Duodenal mucosa (tissue), 2 donors: Measurements from ENCODE around the gene MYO9B.

Source experiments
- H3K27ac ChIP-seq: one replicate; pipeline ENCODE4 v1.7.0; 2013; ENCODE audit warnings: low read depth, low read length
- H3K27me3 ChIP-seq, 2 donors: one replicate each; pipeline ENCODE4 v1.7.0; 2013; ENCODE audit warnings: low read length in 2 of 2, control low read depth in 1 of 2; ENCODE audit not compliant: insufficient read depth in 2 of 2, control insufficient read depth in 1 of 2
- H3K36me3 ChIP-seq, 2 donors: one replicate each; pipeline ENCODE4 v1.7.0; 2013; ENCODE audit warnings: low read length in 2 of 2, control low read depth in 1 of 2; ENCODE audit not compliant: insufficient read depth in 2 of 2, control insufficient read depth in 1 of 2
- H3K4me1 ChIP-seq, 2 donors: one replicate each; pipeline ENCODE4 v1.7.0; 2013; ENCODE audit warnings: low read length in 2 of 2, control low read depth in 1 of 2; ENCODE audit not compliant: insufficient read depth in 2 of 2, control insufficient read depth in 1 of 2
- H3K4me3 ChIP-seq, 2 donors: one replicate each; pipeline ENCODE4 v1.7.0; 2013; ENCODE audit warnings: low read length in 2 of 2, low read depth in 1 of 2
- H3K9ac ChIP-seq, 2 donors: one replicate each; pipeline ENCODE4 v1.7.0; 2013; ENCODE audit warnings: low read length in 2 of 2, low read depth in 1 of 2
- H3K9me3 ChIP-seq, 2 donors: one replicate each; pipeline ENCODE4 v1.7.0; 2013; ENCODE audit warnings: low read length in 2 of 2, control low read depth in 1 of 2; ENCODE audit not compliant: control insufficient read depth in 1 of 2

The MYO9B gene

DNA sequence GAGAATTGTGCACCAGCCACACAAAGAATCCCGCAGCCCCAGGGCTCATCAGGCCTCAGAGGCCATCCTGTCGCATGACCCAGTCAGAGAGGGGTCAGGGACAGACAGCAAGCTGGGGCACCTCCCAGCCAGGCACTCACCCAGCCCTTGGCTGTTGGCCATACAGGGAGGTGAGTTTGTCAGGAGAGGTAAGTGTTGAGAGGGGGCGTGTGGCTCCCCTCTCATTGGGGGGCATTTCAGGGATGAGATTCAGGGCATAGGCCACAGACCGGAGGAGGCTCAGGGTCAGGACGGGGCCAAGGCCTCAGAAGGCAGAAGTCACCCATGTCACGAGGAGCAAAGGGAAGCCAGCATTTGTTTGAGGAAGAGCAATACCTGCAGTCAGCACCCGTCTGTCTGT is 37.1 kb downstream of the MYO9B start:
- Histone ChIP-seq H3K36me3 (peaks cover 5 to 9% of the 10 kb centered on the region in 2 donors), H3K4me1 (peaks cover 13 to 39% of the 10 kb centered on the region in 2 donors), H3K4me3 (no peak overlapping the region), H3K9me3 (no peaks in the 10 kb centered on the region), H3K27me3 (no peaks in the 10 kb centered on the region), H3K9ac (no peak overlapping the region), H3K27ac (no peak overlapping the region)

DNA sequence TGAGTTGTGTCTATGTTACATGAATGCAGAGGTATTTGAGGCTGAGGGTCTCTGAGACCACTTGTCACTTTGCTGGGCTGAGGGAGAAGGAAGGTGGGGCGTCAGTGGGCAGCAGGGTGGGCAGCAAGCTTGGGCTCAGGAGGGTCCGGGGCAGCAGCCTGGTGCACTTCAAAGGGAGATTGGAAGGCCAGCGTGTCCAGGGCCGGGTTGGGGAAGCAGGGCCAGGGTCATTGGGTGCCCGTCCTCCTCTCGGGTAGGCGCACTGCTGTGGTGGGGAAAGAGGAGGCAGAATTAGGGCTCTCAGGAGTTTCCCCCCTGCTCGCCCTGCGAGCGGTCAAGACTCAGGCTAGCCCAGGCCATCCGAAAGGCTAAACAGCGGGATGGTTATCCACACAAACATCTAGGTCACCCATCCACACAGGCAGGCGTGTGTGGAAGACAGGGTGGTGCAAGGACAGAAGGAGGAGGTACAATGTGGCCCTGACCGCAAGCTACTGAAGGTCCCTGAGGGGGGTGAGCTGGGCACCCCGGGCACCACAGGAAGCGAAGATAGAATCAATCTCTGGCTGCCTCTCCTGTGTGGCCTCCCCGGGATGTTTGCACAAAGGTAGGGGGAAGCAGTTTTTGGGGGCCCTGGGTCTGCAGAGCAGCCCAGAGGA is 37.7 kb downstream of the MYO9B start:
- Histone ChIP-seq H3K27ac (peak overlapping the region; percentile 49), H3K9ac (no peak overlapping the region), H3K27me3 (no peaks in the 10 kb centered on the region), H3K9me3 (no peaks in the 10 kb centered on the region), H3K36me3 (peaks cover 5 to 9% of the 10 kb centered on the region in 2 donors), H3K4me3 (no peak overlapping the region), H3K4me1 (peaks cover 13 to 34% of the 10 kb centered on the region in 2 donors)

DNA sequence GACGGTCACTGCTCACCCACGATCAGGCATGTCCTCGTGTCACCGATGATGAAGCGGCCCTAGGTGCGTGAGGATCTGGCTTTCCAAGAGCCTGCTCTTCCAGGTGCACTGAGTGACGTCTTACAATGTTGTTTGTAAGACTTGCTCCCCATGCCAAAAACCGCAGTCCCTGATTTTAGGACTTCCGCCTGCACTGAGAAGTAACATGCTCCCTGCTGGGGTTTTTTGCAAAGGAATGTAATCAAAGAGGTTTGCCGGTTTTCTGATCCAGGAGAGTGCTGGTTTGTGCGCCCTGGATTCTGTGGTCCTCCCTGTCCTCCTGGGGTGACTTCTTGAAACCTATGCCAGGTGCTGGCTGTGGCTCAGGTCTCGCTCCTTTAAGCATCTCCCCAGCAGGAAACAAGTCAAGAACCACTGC is 38.8 kb downstream of the MYO9B start:
- Histone ChIP-seq H3K4me1 (peaks cover 13 to 33% of the 10 kb centered on the region in 2 donors), H3K9ac (peak overlapping the region in 1 of 2 donors; percentile 42), H3K27me3 (no peaks in the 10 kb centered on the region), H3K4me3 (no peak overlapping the region), H3K9me3 (no peaks in the 10 kb centered on the region), H3K36me3 (peaks cover 11 to 15% of the 10 kb centered on the region in 2 donors), H3K27ac (peak overlapping the region; percentile 58)

DNA sequence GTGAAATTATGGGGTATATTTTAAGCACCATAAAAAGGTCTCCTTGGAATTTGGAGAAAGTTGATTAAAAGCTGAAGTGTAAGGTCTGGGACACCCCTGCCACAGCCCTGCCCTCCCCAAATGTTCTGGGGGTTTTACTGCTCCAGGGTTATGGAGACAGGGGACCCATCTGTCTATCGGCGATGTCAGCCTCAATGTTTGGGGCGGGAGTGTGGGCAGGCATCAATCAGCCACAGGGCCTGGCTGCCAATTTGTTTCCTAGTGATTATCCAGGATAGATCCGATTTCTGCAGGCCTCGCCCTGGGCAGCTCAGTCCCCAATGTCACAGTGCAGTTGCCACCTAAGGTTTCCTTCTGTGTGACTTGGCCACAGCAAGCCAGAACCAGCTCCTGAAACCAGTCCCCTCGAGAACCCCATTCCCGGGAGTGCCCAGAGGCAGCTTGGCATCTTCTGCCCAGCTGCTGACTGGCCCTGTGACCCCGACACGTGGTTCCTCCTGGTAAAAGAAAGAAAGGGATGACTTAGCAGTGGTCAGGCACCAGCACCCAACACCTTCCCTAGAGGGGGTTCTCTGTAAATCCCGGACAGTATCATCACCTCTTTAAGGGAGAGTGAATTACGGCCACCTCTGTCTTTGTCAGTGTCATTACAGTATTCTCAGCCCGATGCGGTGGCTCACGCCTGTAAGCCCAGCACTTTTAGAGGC is 41.6 kb downstream of the MYO9B start:
- Histone ChIP-seq H3K9me3 (no peaks in the 10 kb centered on the region), H3K4me1 (peaks cover 13 to 20% of the 10 kb centered on the region in 2 donors), H3K36me3 (peaks cover 11% of the 10 kb centered on the region in 2 donors), H3K9ac (no peak overlapping the region), H3K27me3 (no peaks in the 10 kb centered on the region), H3K4me3 (no peak overlapping the region), H3K27ac (no peak overlapping the region)

DNA sequence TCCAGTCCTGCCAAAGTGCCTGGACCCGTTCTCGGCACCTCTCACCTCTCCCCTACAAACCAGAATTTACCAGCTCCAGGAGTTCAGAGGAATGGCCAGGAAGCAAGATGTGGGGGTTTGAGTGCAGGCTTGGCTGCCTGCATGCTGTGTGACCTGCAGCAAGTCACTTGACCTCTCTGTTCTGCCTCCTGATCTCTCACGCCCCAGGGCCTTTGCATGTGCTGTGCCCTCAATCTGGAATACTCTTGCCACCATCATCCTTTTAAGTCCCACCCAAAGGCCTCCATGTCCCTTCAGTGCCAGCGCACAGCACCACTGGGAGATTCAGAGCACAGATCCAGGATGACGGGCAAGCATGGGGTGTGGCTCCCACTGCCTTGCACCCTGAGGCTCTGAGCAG is 43.4 kb downstream of the MYO9B start:
- Histone ChIP-seq H3K27ac (no peak overlapping the region), H3K9me3 (no peaks in the 10 kb centered on the region), H3K27me3 (no peaks in the 10 kb centered on the region), H3K9ac (no peak overlapping the region), H3K4me3 (no peak overlapping the region), H3K36me3 (peaks cover 11% of the 10 kb centered on the region in 2 donors), H3K4me1 (peaks cover 10 to 14% of the 10 kb centered on the region in 2 donors)

DNA sequence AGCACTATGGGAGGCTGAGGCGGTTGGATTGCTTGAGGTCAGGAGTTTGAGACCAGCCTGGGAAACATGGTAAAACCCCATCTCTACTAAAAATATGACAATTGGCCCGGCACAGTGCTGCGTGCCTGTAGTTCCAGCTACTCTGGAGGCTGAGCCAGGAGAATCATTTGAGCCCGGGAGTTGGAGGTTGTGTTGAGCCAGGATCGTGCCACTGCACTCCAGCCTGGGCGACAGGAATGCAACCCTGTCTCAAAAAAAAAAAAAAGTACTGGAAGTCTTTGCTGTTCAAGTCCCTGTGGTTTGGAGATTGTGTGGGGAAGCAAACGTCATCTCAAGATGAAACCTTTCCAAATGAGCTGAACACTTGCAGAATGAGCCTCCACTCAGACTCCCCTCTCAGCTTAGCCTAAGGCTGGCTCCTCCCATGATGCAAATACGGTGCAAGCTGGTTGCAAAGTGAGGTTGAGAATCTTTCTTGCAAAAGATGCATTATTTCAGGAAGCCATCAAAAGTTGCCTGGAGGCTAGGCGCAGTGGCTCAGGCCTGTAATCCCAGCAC is 46.2 kb downstream of the MYO9B start:
- Histone ChIP-seq H3K36me3 (peaks cover 6 to 11% of the 10 kb centered on the region in 2 donors), H3K9me3 (no peaks in the 10 kb centered on the region), H3K4me3 (no peak overlapping the region), H3K4me1 (peaks cover 3 to 24% of the 10 kb centered on the region in 2 donors), H3K27me3 (no peaks in the 10 kb centered on the region), H3K27ac (no peak overlapping the region), H3K9ac (no peak overlapping the region)

DNA sequence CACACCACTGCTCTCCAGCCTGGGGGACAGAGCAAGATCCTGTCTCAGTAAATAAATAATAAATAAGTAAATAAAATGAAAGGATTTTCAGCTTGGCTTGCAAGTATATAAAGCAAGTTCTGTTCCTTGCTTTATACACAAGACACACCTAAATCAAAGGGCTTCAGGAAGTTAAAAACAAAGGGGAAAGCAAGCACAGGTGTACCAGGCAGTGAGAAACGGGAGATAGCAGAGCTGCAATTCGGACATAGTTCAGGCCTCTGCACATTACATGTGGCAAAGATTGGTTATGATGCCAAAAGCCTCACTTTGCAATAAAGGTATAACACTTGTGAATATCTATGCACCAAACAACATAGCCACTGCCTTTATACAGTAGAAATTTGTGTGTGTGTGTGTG is 47.5 kb downstream of the MYO9B start:
- H3K9ac ChIP-seq, result no peak overlapping the region

DNA sequence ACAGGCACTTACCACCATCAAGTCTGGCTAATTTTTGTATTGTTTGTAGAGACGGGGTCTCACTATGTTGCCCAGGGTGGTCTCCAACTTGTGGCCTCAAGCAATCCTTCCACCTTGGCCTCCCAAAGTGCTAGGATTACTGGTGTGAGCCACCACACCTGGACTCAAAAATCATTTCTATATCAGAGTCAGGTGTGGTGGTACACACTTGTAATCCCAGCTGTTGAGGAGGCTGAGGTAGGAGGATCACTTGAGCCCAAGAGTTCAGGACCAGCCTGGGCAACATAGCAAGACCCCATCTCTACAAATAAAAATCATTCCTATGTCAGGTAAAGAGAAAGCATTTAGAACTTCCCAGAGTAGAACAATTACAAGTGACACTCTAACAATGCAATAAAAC is 48.4 kb downstream of the MYO9B start:
- H3K27me3 ChIP-seq, result no peaks in the 10 kb centered on the region
- no peak overlapping the region for H3K4me3 ChIP-seq
- H3K27ac ChIP-seq, result no peak overlapping the region
- no peak overlapping the region for H3K9ac ChIP-seq
- H3K9me3 ChIP-seq, result no peaks in the 10 kb centered on the region
- H3K4me1 ChIP-seq, result peaks cover 3 to 24% of the 10 kb centered on the region in 2 donors
- peaks cover 2 to 12% of the 10 kb centered on the region in 2 donors for H3K36me3 ChIP-seq

More for the DNA sequence above, 47.5 kb downstream of the MYO9B start:
- H3K27ac ChIP-seq, result no peak overlapping the region
- H3K9me3 ChIP-seq, result no peaks in the 10 kb centered on the region
- peaks cover 3 to 24% of the 10 kb centered on the region in 2 donors for H3K4me1 ChIP-seq
- no peak overlapping the region for H3K4me3 ChIP-seq
- no peaks in the 10 kb centered on the region for H3K27me3 ChIP-seq
- H3K36me3 ChIP-seq, result peaks cover 6 to 11% of the 10 kb centered on the region in 2 donors

DNA sequence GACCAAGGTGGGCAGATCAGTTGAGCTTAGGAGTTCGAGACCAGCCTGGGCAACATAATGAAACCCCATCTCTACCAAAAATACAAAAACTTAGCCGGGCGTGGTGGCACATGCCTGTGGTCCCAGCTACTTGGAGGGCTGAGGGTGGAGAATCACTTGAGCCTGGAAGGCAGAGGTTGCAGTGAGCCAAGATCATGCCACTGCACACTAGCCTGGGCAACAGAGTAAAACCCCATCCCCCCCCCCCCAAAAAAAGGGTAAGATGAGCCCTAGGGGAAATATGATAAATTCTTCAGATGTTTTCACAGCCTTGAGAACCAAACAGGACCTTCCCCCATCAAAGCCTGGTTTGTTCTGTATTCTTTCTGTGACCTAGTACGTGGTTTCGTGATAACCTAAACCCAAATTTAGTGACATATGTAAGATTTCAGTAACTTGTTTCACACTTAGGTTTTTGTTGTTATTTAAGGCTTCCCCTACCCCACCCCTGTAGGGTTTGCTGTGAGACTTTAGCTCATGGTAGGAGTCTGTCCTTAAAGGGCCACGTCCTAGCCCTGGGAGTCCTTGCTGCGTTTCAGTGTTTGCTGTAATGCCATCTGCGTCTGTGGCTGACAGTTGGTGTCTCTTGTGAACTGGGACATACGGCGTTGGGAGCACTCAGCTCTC is 49.6 kb downstream of the MYO9B start:
- H3K36me3 ChIP-seq, result peaks cover 0 to 6% of the 10 kb centered on the region in 2 donors
- no peaks in the 10 kb centered on the region for H3K9me3 ChIP-seq
- peak overlapping the region; percentile 46 to 54 for H3K4me3 ChIP-seq
- no peaks in the 10 kb centered on the region for H3K27me3 ChIP-seq
- H3K27ac ChIP-seq, result peak overlapping the region; percentile 85
- H3K4me1 ChIP-seq, result peaks cover 3 to 24% of the 10 kb centered on the region in 2 donors
- peak overlapping the region; percentile 47 to 61 for H3K9ac ChIP-seq
